K562 (cell line): ENCODE data around the gene VIM.

Source experiments
- CHD1 ChIP-seq: fragments of 200-600 bp; sonication (generic); IDR thresholded peaks from one replicate; pipeline ENCODE4 v1.6.1; 2012; ENCODE audit warnings: mild to moderate bottlenecking, moderate library complexity, low read length, inconsistent platforms
- CHD2 ChIP-seq: IDR thresholded peaks from 2 replicates; pipeline ENCODE4 v1.6.1; 2011; ENCODE audit warnings: low read depth, low read length
- CTCF ChIP-seq, 3 experiments: IDR thresholded peaks in 2 of 3; conservative IDR thresholded peaks in 1 of 3; 2 replicates each; pipeline ENCODE4 v1.5.1; 2011 to 2012; ENCODE audit warnings: low read length in 3 of 3, mild to moderate bottlenecking in 3 of 3, control low read depth in 2 of 3, improper control_type of control experiment in 1 of 3, inconsistent platforms in 1 of 3, low read depth in 1 of 3, mixed read lengths in 1 of 3, moderate library complexity in 1 of 3; ENCODE audit not compliant: insufficient read depth in 2 of 3
- DACH1 ChIP-seq: fragments of 450-650 bp; IDR thresholded peaks from 2 replicates; pipeline ENCODE4 v1.6.1; 2018; ENCODE audit not compliant: partially characterized antibody
- FOS ChIP-seq: IDR thresholded peaks from 3 replicates; pipeline ENCODE4 v1.6.1; 2011; ENCODE audit not compliant: insufficient read length; ENCODE audit errors: extremely low read depth
- FOXM1 ChIP-seq, 2 experiments: fragments of 450-650 bp in 1 of 2; sonication (generic) in 1 of 2; formaldehyde crosslinking in 1 of 2; IDR thresholded peaks; 2 replicates each; pipeline versions ENCODE4 v1.6.1 to v1.9.0; 2017 to 2022; ENCODE audit warnings: low read depth in 2 of 2, mild to moderate bottlenecking in 2 of 2, missing genetic modification reagents in 1 of 2, moderate library complexity in 1 of 2
- ILK ChIP-seq: fragments of 450-650 bp; IDR thresholded peaks from 2 replicates; pipeline ENCODE4 v1.6.1; 2016; ENCODE audit warnings: missing genetic modification characterization, low read depth, mild to moderate bottlenecking, missing compliant biosample characterization, moderate library complexity, borderline replicate concordance
- PML ChIP-seq: IDR thresholded peaks from 2 replicates; pipeline ENCODE4 v1.6.1; 2012; ENCODE audit warnings: low read length, inconsistent platforms
- TAF1 ChIP-seq: IDR thresholded peaks from 2 replicates; pipeline ENCODE4 v1.6.1; 2011; ENCODE audit warnings: mild to moderate bottlenecking, low read length, moderate library complexity; ENCODE audit not compliant: insufficient read depth, control insufficient read depth, severe bottlenecking; ENCODE audit errors: extremely low read depth
- ZNF121 ChIP-seq: sonication (generic); formaldehyde crosslinking; conservative IDR thresholded peaks from 2 replicates; pipeline ENCODE4 v1.8.0; 2022; ENCODE audit warnings: missing genetic modification reagents
- ZNF551 ChIP-seq: fragments of 250-450 bp; sonication (Bioruptor Pico); IDR thresholded peaks from 2 replicates; pipeline ENCODE4 v1.5.0; 2021; ENCODE audit warnings: mild to moderate bottlenecking, moderate library complexity
- TF ChIP-seq, protein P1 (sequence below): fragments of 450-650 bp; formaldehyde crosslinking; IDR thresholded peaks from 2 replicates; pipeline ENCODE4 v1.4.0; 2020; ENCODE audit warnings: mild to moderate bottlenecking, moderate library complexity
- TF ChIP-seq, protein P2 (sequence below), 2 experiments: fragments of 450-650 bp; formaldehyde crosslinking in 1 of 2; IDR thresholded peaks; 2 replicates each; pipeline versions ENCODE4 v1.4.0 to v1.6.1; 2014 to 2020; ENCODE audit warnings: mild to moderate bottlenecking in 2 of 2, borderline replicate concordance in 1 of 2, low read depth in 1 of 2
- TF ChIP-seq, protein P3 (sequence below): sonication (generic); formaldehyde crosslinking; IDR thresholded peaks from 2 replicates; pipeline ENCODE4 v1.8.1; 2022; ENCODE audit warnings: missing genetic modification reagents

DNA sequence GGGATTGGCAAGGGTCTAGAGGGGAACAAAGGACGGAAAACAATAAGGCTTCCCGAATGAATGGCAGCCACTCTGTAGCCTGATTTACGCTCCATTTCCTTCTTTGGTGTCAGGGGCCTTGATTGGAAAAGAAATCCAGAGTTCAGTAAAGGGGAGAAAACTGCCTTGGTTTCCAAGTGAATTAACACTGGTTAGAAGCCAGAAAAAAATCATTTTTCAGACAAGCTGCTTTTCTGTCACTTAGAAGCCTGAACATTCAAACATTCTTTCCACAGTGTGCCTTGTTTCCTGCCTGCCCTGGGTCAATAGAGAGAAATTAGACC, 26.3 kb upstream of the VIM start:
- TF ChIP-seq FOXM1 (IDR thresholded peaks at IDR 0.05; ENCODE audit: low read depth) (no peak), FOXM1 (CRISPR knock-in tag; IDR thresholded peaks at IDR 0.05; ENCODE audit: low read depth) (no peak), TAF1 (no peak), ZNF551 (no peak), PML (no peak), CHD2 (no peak), CTCF (IDR thresholded peaks at IDR 0.05 in 2 of 3, conservative IDR thresholded peaks at IDR 0.05 in 1 of 3; ENCODE audit: insufficient read depth in 2 of 3, low read depth in 1 of 3, low read length in 3 of 3) (no peak), ZNF121 (no peak), FOS (no peak), CHD1 (no peak), DACH1 (no peak), ILK (no peak)
- TF ChIP-seq, protein P1, sequence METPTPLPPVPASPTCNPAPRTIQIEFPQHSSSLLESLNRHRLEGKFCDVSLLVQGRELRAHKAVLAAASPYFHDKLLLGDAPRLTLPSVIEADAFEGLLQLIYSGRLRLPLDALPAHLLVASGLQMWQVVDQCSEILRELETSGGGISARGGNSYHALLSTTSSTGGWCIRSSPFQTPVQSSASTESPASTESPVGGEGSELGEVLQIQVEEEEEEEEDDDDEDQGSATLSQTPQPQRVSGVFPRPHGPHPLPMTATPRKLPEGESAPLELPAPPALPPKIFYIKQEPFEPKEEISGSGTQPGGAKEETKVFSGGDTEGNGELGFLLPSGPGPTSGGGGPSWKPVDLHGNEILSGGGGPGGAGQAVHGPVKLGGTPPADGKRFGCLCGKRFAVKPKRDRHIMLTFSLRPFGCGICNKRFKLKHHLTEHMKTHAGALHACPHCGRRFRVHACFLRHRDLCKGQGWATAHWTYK (CRISPR knock-in tag): no peak
- TF ChIP-seq, protein P2, sequence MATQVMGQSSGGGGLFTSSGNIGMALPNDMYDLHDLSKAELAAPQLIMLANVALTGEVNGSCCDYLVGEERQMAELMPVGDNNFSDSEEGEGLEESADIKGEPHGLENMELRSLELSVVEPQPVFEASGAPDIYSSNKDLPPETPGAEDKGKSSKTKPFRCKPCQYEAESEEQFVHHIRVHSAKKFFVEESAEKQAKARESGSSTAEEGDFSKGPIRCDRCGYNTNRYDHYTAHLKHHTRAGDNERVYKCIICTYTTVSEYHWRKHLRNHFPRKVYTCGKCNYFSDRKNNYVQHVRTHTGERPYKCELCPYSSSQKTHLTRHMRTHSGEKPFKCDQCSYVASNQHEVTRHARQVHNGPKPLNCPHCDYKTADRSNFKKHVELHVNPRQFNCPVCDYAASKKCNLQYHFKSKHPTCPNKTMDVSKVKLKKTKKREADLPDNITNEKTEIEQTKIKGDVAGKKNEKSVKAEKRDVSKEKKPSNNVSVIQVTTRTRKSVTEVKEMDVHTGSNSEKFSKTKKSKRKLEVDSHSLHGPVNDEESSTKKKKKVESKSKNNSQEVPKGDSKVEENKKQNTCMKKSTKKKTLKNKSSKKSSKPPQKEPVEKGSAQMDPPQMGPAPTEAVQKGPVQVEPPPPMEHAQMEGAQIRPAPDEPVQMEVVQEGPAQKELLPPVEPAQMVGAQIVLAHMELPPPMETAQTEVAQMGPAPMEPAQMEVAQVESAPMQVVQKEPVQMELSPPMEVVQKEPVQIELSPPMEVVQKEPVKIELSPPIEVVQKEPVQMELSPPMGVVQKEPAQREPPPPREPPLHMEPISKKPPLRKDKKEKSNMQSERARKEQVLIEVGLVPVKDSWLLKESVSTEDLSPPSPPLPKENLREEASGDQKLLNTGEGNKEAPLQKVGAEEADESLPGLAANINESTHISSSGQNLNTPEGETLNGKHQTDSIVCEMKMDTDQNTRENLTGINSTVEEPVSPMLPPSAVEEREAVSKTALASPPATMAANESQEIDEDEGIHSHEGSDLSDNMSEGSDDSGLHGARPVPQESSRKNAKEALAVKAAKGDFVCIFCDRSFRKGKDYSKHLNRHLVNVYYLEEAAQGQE (IDR thresholded peaks at IDR 0.05; ENCODE audit: borderline replicate concordance): 0 out of 2 replicates have a peak, but pooled peaks have one; percentile 2
- TF ChIP-seq, protein P2 (CRISPR knock-in tag; IDR thresholded peaks at IDR 0.05; ENCODE audit: low read depth): no peak
- TF ChIP-seq, protein P3, sequence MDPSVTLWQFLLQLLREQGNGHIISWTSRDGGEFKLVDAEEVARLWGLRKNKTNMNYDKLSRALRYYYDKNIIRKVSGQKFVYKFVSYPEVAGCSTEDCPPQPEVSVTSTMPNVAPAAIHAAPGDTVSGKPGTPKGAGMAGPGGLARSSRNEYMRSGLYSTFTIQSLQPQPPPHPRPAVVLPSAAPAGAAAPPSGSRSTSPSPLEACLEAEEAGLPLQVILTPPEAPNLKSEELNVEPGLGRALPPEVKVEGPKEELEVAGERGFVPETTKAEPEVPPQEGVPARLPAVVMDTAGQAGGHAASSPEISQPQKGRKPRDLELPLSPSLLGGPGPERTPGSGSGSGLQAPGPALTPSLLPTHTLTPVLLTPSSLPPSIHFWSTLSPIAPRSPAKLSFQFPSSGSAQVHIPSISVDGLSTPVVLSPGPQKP (CRISPR knock-in tag): no peak
